OCI-LY3 (cell line): ENCODE measurements around the gene SYT2.

ENCODE experiments used
- H2AFZ ChIP-seq: fragments of 200-600, 300-600 bp; shearing (Covaris generic); 2 replicates; pipeline ENCODE4 v1.6.0; 2014; ENCODE audit warnings: antibody characterized with exemption, low read depth, low read length
- H3K27ac ChIP-seq: fragments of 200-600, 300-600 bp; sonication (generic); 2 replicates; pipeline ENCODE4 v1.5.1; 2014; ENCODE audit warnings: mild to moderate bottlenecking, low read length, moderate library complexity, mixed read lengths
- H3K27me3 ChIP-seq: fragments of 200-600, 300-600 bp; sonication (generic); 2 replicates; pipeline ENCODE4 v1.6.1; 2014; ENCODE audit warnings: low read depth, low read length, mixed read lengths
- H3K36me3 ChIP-seq: fragments of 200-600, 300-600 bp; sonication (generic); replicated peaks from 2 replicates; pipeline ENCODE3; 2014; ENCODE audit warnings: low read depth, low read length, mixed read lengths
- H3K4me1 ChIP-seq: fragments of 300-600, 200-600 bp; sonication (generic); 2 replicates; pipeline ENCODE4 v1.6.1; 2014; ENCODE audit warnings: low read length, mixed read lengths
- H3K4me2 ChIP-seq: fragments of 200-600, 300-600 bp; sonication (generic); 2 replicates; pipeline ENCODE4 v1.6.1; 2014; ENCODE audit warnings: low read length, mixed read lengths
- H3K4me3 ChIP-seq: fragments of 300-600, 200-600 bp; sonication (generic); 2 replicates; pipeline ENCODE4 v1.5.1; 2014; ENCODE audit warnings: antibody characterized with exemption, mild to moderate bottlenecking, low read length, moderate library complexity
- H3K79me2 ChIP-seq: fragments of 300-600, 200-600 bp; shearing (Covaris generic); 2 replicates; pipeline ENCODE4 v1.6.1; 2014; ENCODE audit warnings: mild to moderate bottlenecking, low read length, mixed read lengths
- H3K9ac ChIP-seq: fragments of 300-600, 200-600 bp; shearing (Covaris generic); 2 replicates; pipeline ENCODE4 v1.6.0; 2014; ENCODE audit warnings: mild to moderate bottlenecking, low read length, moderate library complexity
- H3K9me3 ChIP-seq: fragments of 200-600, 300-600 bp; shearing (Covaris generic); 2 replicates; pipeline ENCODE4 v1.6.1; 2014; ENCODE audit warnings: low read length, mixed read lengths; ENCODE audit not compliant: insufficient read depth
- H4K20me1 ChIP-seq: fragments of 200-600, 300-600 bp; sonication (generic); 2 replicates; pipeline ENCODE4 v1.6.1; 2016; ENCODE audit warnings: low read length, mixed read lengths; ENCODE audit not compliant: insufficient read depth
- CTCF ChIP-seq: fragments of 200-600, 300-600 bp; sonication (generic); IDR thresholded peaks from 2 replicates; pipeline ENCODE4 v1.5.1; 2014; ENCODE audit warnings: antibody characterized with exemption, low read length, low read depth
- EZH2phosphoT487 ChIP-seq: fragments of 200-600 bp; shearing (Covaris generic); IDR thresholded peaks from 2 replicates; pipeline ENCODE4 v1.6.1; 2018; ENCODE audit warnings: antibody characterized with exemption, mixed run types, low read depth

SYT2 gene

GRCh38 chr1:202605515-202605914, 104.7 kb downstream of the SYT2 start:
- no peak overlapping the region for H3K4me2 ChIP-seq
- no peaks in the 10 kb centered on the region for H3K4me1 ChIP-seq
- TF ChIP-seq EZH2phosphoT487: no peak
- no peak for TF ChIP-seq CTCF
- peaks cover 41% of the 10 kb centered on the region for H3K27me3 ChIP-seq
- H3K27ac ChIP-seq: no peak overlapping the region
- H3K79me2 ChIP-seq: no peaks in the 10 kb centered on the region
- no peaks in the 10 kb centered on the region for H4K20me1 ChIP-seq
- no peak overlapping the region for H3K9ac ChIP-seq
- H3K36me3 ChIP-seq: no peaks in the 10 kb centered on the region
- H2AFZ ChIP-seq: no peak overlapping the region
- H3K4me3 ChIP-seq: no peak overlapping the region
- H3K9me3 ChIP-seq: no peaks in the 10 kb centered on the region

GRCh38 chr1:202603435-202603834, 106.8 kb downstream of the SYT2 start:
- H3K9me3 ChIP-seq: no peaks in the 10 kb centered on the region
- TF ChIP-seq CTCF (no peak), EZH2phosphoT487 (no peak)
- H3K27me3 ChIP-seq: peaks cover 52% of the 10 kb centered on the region

GRCh38 chr1:202600432-202601041, 109.7 kb downstream of the SYT2 start:
- no peaks in the 10 kb centered on the region for H3K9me3 ChIP-seq
- peaks cover 49% of the 10 kb centered on the region for H3K27me3 ChIP-seq
- no peaks in the 10 kb centered on the region for H3K79me2 ChIP-seq
- H3K36me3 ChIP-seq: no peaks in the 10 kb centered on the region
- H3K4me1 ChIP-seq: peaks cover 14% of the 10 kb centered on the region
- no peak overlapping the region for H3K4me3 ChIP-seq
- H3K4me2 ChIP-seq: no peak overlapping the region
- TF ChIP-seq EZH2phosphoT487 (no peak), CTCF (no peak)
- H4K20me1 ChIP-seq: 0 out of 2 replicates have a peak, but pooled peaks cover 5% of the 10 kb centered on the region
- no peak overlapping the region for H2AFZ ChIP-seq
- H3K27ac ChIP-seq: no peak overlapping the region
- no peak overlapping the region for H3K9ac ChIP-seq

More at GRCh38 chr1:202603435-202603834, 106.8 kb downstream of the SYT2 start:
- Histone ChIP-seq H3K4me2 (no peak overlapping the region), H4K20me1 (0 out of 2 replicates have a peak, but pooled peaks cover 3% of the 10 kb centered on the region), H2AFZ (no peak overlapping the region), H3K27ac (no peak overlapping the region), H3K79me2 (no peaks in the 10 kb centered on the region), H3K9ac (no peak overlapping the region), H3K4me3 (no peak overlapping the region), H3K4me1 (no peaks in the 10 kb centered on the region), H3K36me3 (no peaks in the 10 kb centered on the region)

- Histone ChIP-seq H4K20me1 (0 out of 2 replicates have a peak, but pooled peaks cover 5% of the 10 kb centered on the region), H3K4me3 (no peak overlapping the region), H3K9ac (no peak overlapping the region), H3K9me3 (no peaks in the 10 kb centered on the region), H3K27me3 (peaks cover 53% of the 10 kb centered on the region), H3K4me2 (no peak overlapping the region), H2AFZ (no peak overlapping the region), H3K36me3 (no peaks in the 10 kb centered on the region), H3K79me2 (no peaks in the 10 kb centered on the region), H3K27ac (no peak overlapping the region), H3K4me1 (peaks cover 14% of the 10 kb centered on the region)
- TF ChIP-seq CTCF (peak; percentile 82), EZH2phosphoT487 (no peak)
These were observed 110.4 kb downstream of the SYT2 start for GRCh38 chr1:202599669-202600431.
